Neural crest cell (in vitro differentiated cells): ENCODE measurements around the gene PIBF1. TPM values are rescaled to one million over a fixed set of nuclear protein-coding genes. Genes with fewer than 3 reads are reported as not detected.
"Not testable (repeated sequence)": the region's sequence is repeated elsewhere in the genome, so short reads cannot be mapped to it uniquely, and the experiment has no call there.

Experiments
- DNase-seq: peaks from one replicate; pipeline ENCODE4 v3.0.0; 2021; ENCODE audit warnings: low read depth, mixed read lengths, low spot score
- H3K27ac Mint-ChIP-seq: one replicate; pipeline ENCODE4 v1.8.0; 2021; ENCODE audit warnings: mild to moderate bottlenecking, mixed read lengths; ENCODE audit not compliant: unreplicated experiment
- H3K27me3 Mint-ChIP-seq: 2 replicates; pipeline ENCODE4 v1.8.0; 2021; ENCODE audit warnings: low read depth, mild to moderate bottlenecking, mixed read lengths
- H3K36me3 Mint-ChIP-seq: 2 replicates; pipeline ENCODE4 v1.8.0; 2021; ENCODE audit warnings: low read depth, mild to moderate bottlenecking, mixed read lengths
- H3K4me1 Mint-ChIP-seq: 2 replicates; pipeline ENCODE4 v1.8.0; 2021; ENCODE audit warnings: mixed read lengths
- H3K4me3 Mint-ChIP-seq: one replicate; pipeline ENCODE4 v1.8.0; 2021; ENCODE audit warnings: mild to moderate bottlenecking, mixed read lengths
- H3K9me3 Mint-ChIP-seq: 2 replicates; pipeline ENCODE4 v1.8.0; 2021; ENCODE audit warnings: mixed read lengths
- CTCF ChIP-seq: fragments of 200-600 bp; sonication (generic); conservative IDR thresholded peaks from 2 replicates; pipeline ENCODE4 v1.5.0; 2021; ENCODE audit warnings: antibody characterized with exemption, mild to moderate bottlenecking
- total RNA-seq: library from RNA; stranded (reverse); gene quantifications from 2 replicates; pipeline ENCODE4 v1.2.1, GENCODE V29; 2021

The PIBF1 gene
- total RNA-seq, 1 donor from 2014 or later, result 21.5 TPM

- no peaks in the 10 kb centered on the region for H3K27me3 Mint-ChIP-seq
Measured at GRCh38 chr13:72805676-72806346, 23.9 kb downstream of the PIBF1 start.

GRCh38 chr13:72806514-72806913 lies 24.6 kb downstream of the PIBF1 start:
- H3K27ac Mint-ChIP-seq, DNase-seq, H3K4me3 Mint-ChIP-seq, H3K9me3 Mint-ChIP-seq, H3K27me3 Mint-ChIP-seq, H3K4me1 Mint-ChIP-seq: not testable (repeated sequence)
- peaks cover 24% of the 10 kb centered on the region for H3K36me3 Mint-ChIP-seq

More at GRCh38 chr13:72805676-72806346, 23.9 kb downstream of the PIBF1 start:
- DNase-seq, result no peak
- H3K4me1 Mint-ChIP-seq, result no peaks in the 10 kb centered on the region
- H3K4me3 Mint-ChIP-seq, result no peak overlapping the region
- no peak for TF ChIP-seq CTCF
- no peak overlapping the region for H3K27ac Mint-ChIP-seq
- peaks cover 27% of the 10 kb centered on the region for H3K36me3 Mint-ChIP-seq
- peaks cover 3% of the 10 kb centered on the region for H3K9me3 Mint-ChIP-seq

- Mint-ChIP-seq H3K4me1 (no peaks in the 10 kb centered on the region), H3K27ac (no peak overlapping the region), H3K27me3 (no peaks in the 10 kb centered on the region), H3K36me3 (peaks cover 18% of the 10 kb centered on the region), H3K9me3 (peaks cover 3% of the 10 kb centered on the region), H3K4me3 (no peak overlapping the region)
- peak; percentile 84 for TF ChIP-seq CTCF
- DNase-seq, result no peak
Measured at GRCh38 chr13:72808917-72809500, 27.1 kb downstream of the PIBF1 start.

- H3K27ac Mint-ChIP-seq, result no peak overlapping the region
- H3K9me3 Mint-ChIP-seq, result no peaks in the 10 kb centered on the region
- no peak overlapping the region for H3K4me3 Mint-ChIP-seq
- peaks cover 3% of the 10 kb centered on the region for H3K36me3 Mint-ChIP-seq
- H3K27me3 Mint-ChIP-seq, result no peaks in the 10 kb centered on the region
- no peak for DNase-seq
- H3K4me1 Mint-ChIP-seq, result no peaks in the 10 kb centered on the region
- TF ChIP-seq CTCF, result no peak
Measured at GRCh38 chr13:72820156-72820897, 38.4 kb downstream of the PIBF1 start.

- no peaks in the 10 kb centered on the region for H3K27me3 Mint-ChIP-seq
- peaks cover 3% of the 10 kb centered on the region for H3K36me3 Mint-ChIP-seq
- DNase-seq, result no peak
- no peak for TF ChIP-seq CTCF
- no peaks in the 10 kb centered on the region for H3K9me3 Mint-ChIP-seq
- H3K27ac Mint-ChIP-seq, result no peak overlapping the region
- H3K4me3 Mint-ChIP-seq, result no peak overlapping the region
- H3K4me1 Mint-ChIP-seq, result no peaks in the 10 kb centered on the region
Measured at GRCh38 chr13:72820898-72821279, 39.0 kb downstream of the PIBF1 start.

GRCh38 chr13:72823081-72823480 lies 41.1 kb downstream of the PIBF1 start:
- H3K27ac Mint-ChIP-seq, result no peak overlapping the region
- no peaks in the 10 kb centered on the region for H3K9me3 Mint-ChIP-seq
- no peaks in the 10 kb centered on the region for H3K4me1 Mint-ChIP-seq

More at GRCh38 chr13:72823081-72823480, 41.1 kb downstream of the PIBF1 start:
- H3K36me3 Mint-ChIP-seq, result peaks cover 12% of the 10 kb centered on the region
- no peak overlapping the region for H3K4me3 Mint-ChIP-seq
- no peak for DNase-seq
- no peaks in the 10 kb centered on the region for H3K27me3 Mint-ChIP-seq
- no peak for TF ChIP-seq CTCF
